ENCODE data around the gene ZNF592.

Gene ZNF592

GRCh38 chr15:84764989-84765388 lies 16.6 kb downstream of the ZNF592 start:
- H3K27me3 ChIP-seq (ENCODE audit: control insufficient read depth, insufficient read depth, low read length), result no peaks in the 10 kb centered on the region
- no peaks in the 10 kb centered on the region for H3K36me3 ChIP-seq (ENCODE audit: control insufficient read depth, insufficient read depth, low read length)
- no peak overlapping the region for H3K9ac ChIP-seq
- H3K79me2 ChIP-seq, result peaks cover 24% of the 10 kb centered on the region
- no peak overlapping the region for H3K27ac ChIP-seq
- H3K4me2 ChIP-seq (ENCODE audit: low read length), result no peak overlapping the region
- no peak for TF ChIP-seq CTCF (IDR thresholded peaks at IDR 0.05)
- H3K9me3 ChIP-seq (ENCODE audit: control insufficient read depth, low read length), result no peaks in the 10 kb centered on the region
- no peak overlapping the region for H3K4me3 ChIP-seq (ENCODE audit: low read depth, low read length)
- no peak overlapping the region for H2AFZ ChIP-seq
- peaks cover 2% of the 10 kb centered on the region for H3K4me1 ChIP-seq

- H3K9me3 ChIP-seq (ENCODE audit: control insufficient read depth, low read length), result no peaks in the 10 kb centered on the region
- no peak overlapping the region for H2AFZ ChIP-seq
- peaks cover 2% of the 10 kb centered on the region for H3K4me1 ChIP-seq
- H3K36me3 ChIP-seq (ENCODE audit: control insufficient read depth, insufficient read depth, low read length), result no peaks in the 10 kb centered on the region
- no peak overlapping the region for H3K4me2 ChIP-seq (ENCODE audit: low read length)
- no peak overlapping the region for H3K9ac ChIP-seq
- peaks cover 22% of the 10 kb centered on the region for H3K79me2 ChIP-seq
- TF ChIP-seq CTCF (IDR thresholded peaks at IDR 0.05), result no peak
- no peak overlapping the region for H3K27ac ChIP-seq
- H3K27me3 ChIP-seq (ENCODE audit: control insufficient read depth, insufficient read depth, low read length), result no peaks in the 10 kb centered on the region
- H3K4me3 ChIP-seq (ENCODE audit: low read depth, low read length), result no peak overlapping the region
These were observed 17.3 kb downstream of the ZNF592 start for GRCh38 chr15:84765675-84766074.

GRCh38 chr15:84766461-84767035 lies 18.2 kb downstream of the ZNF592 start:
- H3K27ac ChIP-seq, result no peak overlapping the region
- no peak overlapping the region for H2AFZ ChIP-seq
- H3K36me3 ChIP-seq (ENCODE audit: control insufficient read depth, insufficient read depth, low read length), result no peaks in the 10 kb centered on the region
- no peak overlapping the region for H3K4me3 ChIP-seq (ENCODE audit: low read depth, low read length)
- no peak for TF ChIP-seq CTCF (IDR thresholded peaks at IDR 0.05)
- H3K79me2 ChIP-seq, result peaks cover 22% of the 10 kb centered on the region
- H3K27me3 ChIP-seq (ENCODE audit: control insufficient read depth, insufficient read depth, low read length), result no peaks in the 10 kb centered on the region
- H3K4me2 ChIP-seq (ENCODE audit: low read length), result no peak overlapping the region
- H3K9me3 ChIP-seq (ENCODE audit: control insufficient read depth, low read length), result no peaks in the 10 kb centered on the region
- no peaks in the 10 kb centered on the region for H3K4me1 ChIP-seq
- H3K9ac ChIP-seq, result no peak overlapping the region

GRCh38 chr15:84772031-84772430 lies 23.6 kb downstream of the ZNF592 start:
- H3K4me2 ChIP-seq (ENCODE audit: low read length), result no peak overlapping the region
- H3K79me2 ChIP-seq, result peaks cover 27% of the 10 kb centered on the region
- no peak overlapping the region for H3K9ac ChIP-seq
- H3K4me1 ChIP-seq, result no peaks in the 10 kb centered on the region
- H3K36me3 ChIP-seq (ENCODE audit: control insufficient read depth, insufficient read depth, low read length), result no peaks in the 10 kb centered on the region
- no peak for TF ChIP-seq CTCF (IDR thresholded peaks at IDR 0.05)
- no peak overlapping the region for H2AFZ ChIP-seq
- H3K4me3 ChIP-seq (ENCODE audit: low read depth, low read length), result no peak overlapping the region
- H3K9me3 ChIP-seq (ENCODE audit: control insufficient read depth, low read length), result no peaks in the 10 kb centered on the region
- H3K27me3 ChIP-seq (ENCODE audit: control insufficient read depth, insufficient read depth, low read length), result no peaks in the 10 kb centered on the region
- no peak overlapping the region for H3K27ac ChIP-seq

- no peak overlapping the region for H3K4me3 ChIP-seq (ENCODE audit: low read depth, low read length)
- H3K36me3 ChIP-seq (ENCODE audit: control insufficient read depth, insufficient read depth, low read length), result no peaks in the 10 kb centered on the region
These were observed 24.1 kb downstream of the ZNF592 start for GRCh38 chr15:84772467-84772866.

More at GRCh38 chr15:84772467-84772866, 24.1 kb downstream of the ZNF592 start:
- Histone ChIP-seq H3K27ac (no peak overlapping the region), H3K9ac (no peak overlapping the region), H3K79me2 (peaks cover 24% of the 10 kb centered on the region), H3K4me2 (ENCODE audit: low read length) (no peak overlapping the region), H3K9me3 (ENCODE audit: control insufficient read depth, low read length) (no peaks in the 10 kb centered on the region), H3K4me1 (no peaks in the 10 kb centered on the region), H2AFZ (no peak overlapping the region), H3K27me3 (ENCODE audit: control insufficient read depth, insufficient read depth, low read length) (no peaks in the 10 kb centered on the region)
- TF ChIP-seq CTCF (IDR thresholded peaks at IDR 0.05), result no peak
